HG02759 (cell line): ENCODE results near the gene PIANP.
"Not testable (repeated sequence)": the region's sequence is repeated elsewhere in the genome, so short reads cannot be mapped to it uniquely, and the experiment has no call there.

ENCODE experiments used
- ATAC-seq: cut with Tn5 transposase; IDR thresholded peaks from one replicate; pipeline ENCODE4 v1.9.1; 2021; ENCODE audit warnings: mild to moderate bottlenecking, moderate library complexity; ENCODE audit not compliant: unreplicated experiment

PIANP gene

DNA sequence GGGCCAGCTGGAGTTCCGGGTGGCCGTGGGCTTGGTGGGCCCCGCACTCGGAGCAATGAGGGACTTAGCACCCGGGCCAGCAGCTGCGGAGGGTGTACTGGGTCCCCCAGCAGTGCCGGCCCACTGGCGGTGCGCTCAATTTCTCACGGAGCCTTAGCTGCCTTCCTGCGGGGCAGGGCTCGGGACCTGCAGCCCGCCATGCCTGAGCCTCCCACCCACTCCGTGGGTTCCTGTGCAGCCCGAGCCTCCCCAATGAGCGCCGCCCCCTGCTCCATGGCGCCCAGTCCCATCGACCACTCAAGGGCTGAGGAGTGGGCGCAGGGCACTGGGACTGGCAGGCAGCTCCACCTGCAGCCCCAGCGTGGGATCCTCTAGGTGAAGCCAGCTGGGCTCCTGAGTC, 7.7 kb upstream of the PIANP start:
- ATAC-seq, result not testable (repeated sequence)

DNA sequence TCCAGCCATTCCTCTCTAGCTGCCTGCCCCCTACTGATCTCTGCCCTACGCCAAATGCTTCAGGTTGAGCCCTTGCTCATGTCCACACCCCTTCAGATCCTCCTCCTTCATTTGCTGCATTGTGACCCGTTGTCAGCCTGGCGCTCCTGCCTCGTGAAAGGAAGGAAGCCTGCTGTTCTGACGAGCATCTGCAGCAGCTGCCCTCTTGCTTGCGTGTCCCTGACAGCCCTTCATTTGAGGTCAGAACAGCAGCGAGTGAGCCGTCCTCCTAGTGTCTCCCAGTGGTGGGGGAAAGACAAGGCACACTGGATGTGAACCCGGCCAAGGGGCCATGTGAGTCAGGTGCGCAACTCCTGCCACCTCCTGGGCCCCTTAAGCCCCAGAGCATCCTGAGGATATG, 3.0 kb upstream of the PIANP start:
- ATAC-seq, result no peak

DNA sequence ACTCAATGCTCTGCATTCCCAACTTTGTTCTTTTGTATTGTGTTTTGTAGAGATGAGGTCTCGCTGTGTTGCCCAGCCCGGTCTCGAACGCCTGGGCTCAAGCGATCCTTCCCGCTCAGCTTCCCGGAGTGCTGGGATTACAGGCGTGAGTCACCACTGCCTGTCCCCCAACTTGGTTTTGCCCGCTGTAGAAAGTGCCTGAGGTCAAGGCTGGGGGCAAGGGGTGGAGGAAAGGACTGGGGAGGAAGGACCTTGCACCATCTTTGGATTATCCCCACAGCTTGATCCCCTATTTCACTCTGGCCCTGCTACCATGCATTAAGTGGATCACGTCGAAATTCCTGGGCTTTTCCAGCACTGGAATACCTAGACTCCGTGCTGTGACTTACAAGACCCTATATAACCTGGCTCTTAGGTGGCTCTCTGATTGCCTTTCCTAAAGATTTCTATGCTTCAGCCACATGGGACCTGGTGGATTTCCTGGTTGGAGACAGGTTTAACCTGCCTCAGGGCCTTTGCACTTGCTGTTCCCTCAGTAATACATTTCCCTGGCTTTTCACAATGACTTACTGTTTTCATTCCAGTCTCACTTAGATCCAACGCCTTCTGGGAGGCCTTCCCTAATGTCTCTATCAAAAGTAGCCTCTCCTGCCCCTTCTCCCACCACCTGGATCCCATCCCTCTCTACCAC, 608 bp upstream of the PIANP start:
- no peak for ATAC-seq

DNA sequence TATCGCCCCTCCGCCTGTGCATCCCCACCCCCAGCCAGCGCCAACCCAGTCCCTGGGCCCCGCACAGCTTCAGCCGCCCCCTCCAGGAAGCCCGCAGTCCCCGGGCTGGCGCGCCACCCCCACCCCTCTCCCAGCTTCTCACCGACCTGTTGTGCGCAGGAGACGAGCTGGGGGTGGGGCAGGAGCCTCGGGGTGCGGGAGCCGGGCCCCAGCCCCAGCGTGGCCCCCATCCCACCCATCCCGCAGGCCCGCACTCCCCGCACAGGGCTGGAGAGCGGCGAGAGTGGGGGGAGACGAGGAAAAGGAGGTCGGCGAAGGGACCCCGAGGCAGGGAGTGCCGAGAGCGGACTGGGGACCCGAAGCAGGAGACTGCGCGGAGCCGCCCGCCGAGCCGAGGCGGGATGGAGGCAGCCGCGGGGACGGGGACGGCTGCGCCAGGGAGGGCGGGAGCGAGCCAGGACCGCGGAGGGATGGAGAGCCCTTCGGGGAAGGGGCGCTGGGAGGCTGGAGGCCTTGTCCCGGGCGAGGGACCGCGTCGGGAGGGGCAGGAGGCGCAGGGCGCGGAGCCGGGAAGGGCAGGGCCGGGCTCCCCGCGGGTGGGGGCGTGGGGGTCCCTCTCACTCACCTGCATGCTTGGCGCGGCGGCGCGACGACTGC, 498 bp downstream of the PIANP start:
- ATAC-seq, result no peak

DNA sequence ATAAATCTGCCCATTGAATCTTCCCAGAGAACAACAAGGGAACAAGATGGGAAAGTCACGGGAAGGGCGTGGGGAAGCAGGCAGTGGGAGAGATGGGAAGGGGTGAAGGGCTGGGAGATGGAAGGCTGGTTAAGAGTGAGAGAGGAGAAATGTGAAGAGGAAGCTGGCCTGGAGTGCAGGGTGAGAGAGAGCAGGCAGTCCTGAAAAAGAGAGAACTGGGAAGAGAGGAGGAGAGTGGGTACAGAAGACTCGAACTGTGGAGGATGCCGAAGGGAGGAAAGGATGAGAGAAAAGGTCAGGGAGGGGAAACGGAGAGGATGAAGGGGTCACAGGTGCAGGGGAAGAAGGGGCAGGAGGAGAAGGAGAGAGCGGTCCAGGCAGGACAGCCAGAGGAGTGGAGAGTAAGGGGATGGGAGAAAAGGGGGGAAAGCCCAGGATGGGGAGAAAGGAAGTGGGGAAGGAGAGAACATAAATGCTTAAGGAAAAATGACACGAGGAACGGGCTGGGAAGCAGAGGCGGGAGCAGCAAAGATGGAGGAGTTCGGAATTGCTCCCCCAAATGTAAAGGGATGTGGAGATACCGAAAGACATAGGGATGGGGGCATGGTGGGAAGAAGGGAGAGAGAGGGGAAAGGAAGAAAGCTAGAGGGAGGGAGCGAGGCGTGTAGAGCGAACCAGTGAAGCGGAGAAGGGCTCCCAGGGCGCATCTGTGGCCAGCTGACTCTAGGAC, 1.2 kb downstream of the PIANP start:
- no peak for ATAC-seq

DNA sequence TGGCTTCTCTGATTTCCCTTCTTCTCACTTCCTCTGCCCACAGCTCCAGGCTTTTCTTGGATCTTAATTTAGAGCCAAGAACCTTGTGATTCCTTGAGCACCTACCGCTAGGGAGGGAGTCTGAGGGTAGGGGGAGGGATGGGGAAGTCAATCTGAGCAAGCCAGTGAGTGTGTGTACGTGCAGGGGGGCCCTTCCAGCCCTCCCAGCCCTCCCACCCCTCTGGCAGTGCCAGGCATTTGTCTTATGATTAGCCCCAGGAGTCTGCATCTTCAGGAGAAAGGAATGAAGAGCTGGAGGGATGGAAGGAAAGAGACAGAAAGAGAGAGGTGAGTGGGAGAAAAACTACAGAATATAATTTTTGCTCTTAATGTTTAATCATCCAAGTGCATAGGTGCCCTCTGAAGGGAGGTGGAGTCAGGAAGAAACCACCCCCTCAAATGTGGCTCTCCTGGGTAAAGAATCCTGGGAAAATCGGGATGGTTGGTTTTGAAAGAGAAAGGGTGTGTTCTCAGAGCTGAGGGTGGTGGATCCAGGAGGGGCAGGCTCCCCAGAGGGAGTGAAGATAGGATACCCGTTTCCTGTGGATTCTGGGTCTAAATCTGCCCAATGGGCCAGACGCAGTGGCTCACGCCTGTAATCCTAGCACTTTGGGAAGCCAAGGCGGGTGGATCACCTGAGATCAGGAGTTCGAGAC, 2.1 kb downstream of the PIANP start:
- no peak for ATAC-seq

DNA sequence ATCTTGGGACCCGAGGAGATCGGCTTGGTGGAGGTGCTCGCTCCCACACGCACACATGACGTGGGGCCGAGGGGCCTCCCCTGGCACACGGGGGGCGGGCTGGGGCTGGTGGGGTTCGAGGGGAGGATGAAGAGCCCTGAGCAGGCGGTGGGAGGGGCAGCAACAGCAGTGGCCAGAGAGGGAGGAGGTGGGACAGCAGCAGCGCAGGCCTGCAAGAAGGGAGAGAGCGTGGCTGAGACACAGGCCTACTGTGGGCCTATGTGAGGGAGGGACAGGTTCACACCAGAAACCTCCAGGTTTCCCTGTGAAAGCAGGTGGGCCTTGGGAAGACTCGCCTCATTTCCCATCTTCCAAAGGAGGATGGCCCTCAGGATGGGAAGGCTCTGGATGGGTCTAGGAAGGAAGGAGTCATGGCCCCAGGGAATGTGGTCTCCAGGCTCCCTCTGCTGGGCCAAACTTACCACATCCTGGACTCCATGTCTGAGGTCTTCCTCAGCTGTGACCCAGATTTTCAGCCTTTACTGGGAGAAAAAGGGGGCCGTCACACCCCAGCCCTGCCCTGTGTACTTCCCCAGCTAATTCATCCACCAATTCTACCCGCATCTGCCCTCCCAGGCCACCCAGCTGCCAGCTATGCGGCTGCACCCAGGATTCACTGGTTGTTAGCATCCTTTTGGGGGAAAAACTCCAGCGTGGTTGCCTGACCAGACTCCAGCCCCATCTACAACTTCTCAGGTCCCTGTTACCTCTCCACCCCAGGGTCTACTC, 2.8 kb downstream of the PIANP start:
- ATAC-seq, result no peak

DNA sequence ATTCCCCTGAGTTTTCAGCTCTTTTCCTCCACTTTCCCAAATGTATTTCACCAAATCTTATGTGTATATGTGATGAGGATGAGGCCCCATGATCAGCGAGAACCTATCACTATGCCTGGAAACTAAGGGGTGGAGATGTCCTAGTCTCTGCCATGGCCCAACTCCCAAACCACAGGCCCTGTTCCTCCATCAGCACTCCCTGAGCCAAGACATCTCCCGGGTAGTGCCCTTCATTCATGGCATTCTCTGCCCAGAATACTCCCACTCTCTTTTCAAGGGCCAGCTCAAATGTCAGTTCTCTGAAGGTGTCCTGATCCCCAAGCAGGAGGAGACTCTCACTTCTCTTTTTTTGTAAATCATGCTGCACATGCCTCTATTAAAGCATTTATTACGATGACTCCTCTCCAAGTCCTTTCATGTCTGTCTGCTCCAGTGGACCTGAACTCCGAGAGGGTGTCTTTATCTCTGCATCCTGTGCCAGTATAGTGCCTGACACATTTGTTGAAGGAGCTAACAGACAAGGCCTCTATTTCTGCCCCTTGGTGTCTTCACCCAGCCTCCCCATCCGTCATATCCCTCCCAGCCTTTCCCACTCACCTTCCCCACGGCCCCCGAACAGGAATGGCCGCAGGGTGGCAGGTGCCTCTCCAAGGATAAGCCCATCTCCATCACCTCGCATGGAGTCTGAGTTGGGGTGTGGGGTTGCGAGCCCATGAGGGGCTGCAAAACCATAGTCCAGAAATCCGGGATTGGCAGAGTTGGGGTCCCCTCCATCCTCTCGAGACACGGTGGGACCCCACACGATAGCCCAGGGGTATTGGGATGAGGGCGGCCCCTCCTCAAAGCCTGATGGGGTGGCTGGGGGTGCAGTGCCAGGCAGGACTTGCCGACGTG, 3.7 kb downstream of the PIANP start:
- no peak for ATAC-seq

DNA sequence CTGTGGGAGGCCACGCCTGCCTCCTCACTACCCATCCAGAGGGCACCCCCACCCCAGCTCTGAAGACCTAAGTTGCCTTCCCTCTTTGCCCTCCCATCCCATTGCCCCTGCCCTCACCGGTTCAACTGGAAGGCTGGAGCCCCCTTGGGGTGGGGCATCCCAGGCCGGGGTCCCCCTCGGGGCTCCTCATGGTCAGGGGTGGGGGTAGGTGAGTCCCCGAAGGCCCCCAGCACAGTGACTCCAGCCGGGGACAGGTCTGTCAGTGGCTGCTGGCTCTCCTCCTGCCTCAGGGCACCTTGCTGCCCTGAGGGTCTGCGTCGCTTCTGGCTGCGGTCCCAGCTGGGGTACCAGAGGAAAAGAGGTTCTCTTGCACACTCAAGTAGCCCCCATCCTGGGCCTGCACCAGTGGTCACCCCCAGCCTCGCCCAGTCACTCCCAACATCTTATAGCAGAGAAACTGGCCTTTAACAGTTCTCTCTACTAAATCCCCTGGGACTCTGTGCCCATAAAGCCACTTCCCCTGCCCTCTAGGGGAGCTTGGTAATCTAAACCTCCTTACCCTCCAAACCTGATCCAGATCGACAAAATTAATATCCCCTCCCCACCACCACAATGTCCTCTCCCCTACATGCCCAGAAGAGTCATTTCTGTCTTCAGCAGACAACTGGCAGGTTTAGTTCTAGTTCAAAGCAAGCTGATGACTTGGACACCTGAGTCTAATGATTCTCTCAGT, 5.1 kb downstream of the PIANP start:
- ATAC-seq, result no peak

DNA sequence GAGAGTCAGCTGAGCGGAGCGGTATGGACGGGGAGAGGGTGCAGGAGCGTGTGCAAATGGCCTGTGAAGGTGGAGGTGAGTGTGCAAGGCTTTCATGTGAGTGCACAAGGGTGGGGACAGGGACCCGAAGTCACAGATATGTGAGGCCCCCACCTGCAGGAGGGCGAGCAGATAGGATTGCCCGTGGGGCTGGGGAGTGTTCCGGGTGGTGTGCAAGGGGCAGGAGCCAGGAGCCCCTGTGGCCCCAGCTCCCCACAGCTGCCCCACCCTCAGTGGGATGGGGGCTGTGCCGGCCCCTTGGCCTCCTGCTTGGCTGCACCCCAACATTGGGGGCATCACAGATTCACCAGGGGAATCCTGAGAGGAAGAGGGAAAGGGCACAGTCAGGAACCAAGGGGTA, 5.9 kb downstream of the PIANP start:
- no peak for ATAC-seq

DNA sequence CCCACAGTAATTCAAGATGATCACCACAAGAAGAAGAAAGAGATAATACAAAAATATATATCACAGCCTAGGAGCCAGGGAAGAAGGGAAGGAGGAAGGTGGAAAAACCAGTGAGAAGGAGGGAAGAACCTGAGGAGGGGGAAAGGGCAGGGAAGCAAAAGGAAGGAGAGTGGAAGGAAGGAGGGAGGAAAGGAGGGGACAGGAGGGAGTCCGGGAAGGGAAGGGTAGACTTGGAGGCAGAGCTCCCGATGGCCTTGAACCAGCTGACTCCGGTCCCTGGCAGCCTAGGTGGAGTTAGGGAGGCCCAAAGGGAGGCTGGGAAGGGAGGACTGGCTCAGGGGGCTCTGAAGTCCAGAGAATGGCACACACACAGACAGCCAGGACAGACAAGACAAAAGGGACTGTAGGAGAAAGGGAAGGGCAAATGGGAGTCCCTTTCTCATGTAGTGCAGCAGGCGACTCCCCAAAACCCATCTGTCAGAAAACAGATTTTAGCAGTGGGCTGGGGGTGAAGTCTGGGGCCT, 6.7 kb downstream of the PIANP start:
- ATAC-seq, result no peak

DNA sequence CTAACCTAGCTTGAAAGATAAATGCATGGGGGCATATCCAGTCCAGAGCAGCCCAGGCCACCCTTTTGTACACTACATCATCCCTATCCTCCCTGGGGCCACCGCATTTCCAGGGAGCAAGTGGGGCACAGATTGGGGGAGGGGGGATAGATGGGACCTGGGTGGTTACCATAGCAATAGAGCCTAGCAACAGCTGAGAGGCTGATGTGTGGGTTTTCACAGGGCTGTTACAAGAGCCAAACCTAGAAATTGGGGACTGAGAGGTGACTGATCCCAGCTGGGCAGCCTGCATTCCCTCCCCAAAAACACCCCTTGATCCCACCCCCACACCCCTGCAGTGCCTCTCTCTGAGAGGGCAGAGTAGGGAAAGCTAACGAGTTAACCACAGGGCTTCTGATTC, 7.7 kb downstream of the PIANP start:
- ATAC-seq, result no peak

DNA sequence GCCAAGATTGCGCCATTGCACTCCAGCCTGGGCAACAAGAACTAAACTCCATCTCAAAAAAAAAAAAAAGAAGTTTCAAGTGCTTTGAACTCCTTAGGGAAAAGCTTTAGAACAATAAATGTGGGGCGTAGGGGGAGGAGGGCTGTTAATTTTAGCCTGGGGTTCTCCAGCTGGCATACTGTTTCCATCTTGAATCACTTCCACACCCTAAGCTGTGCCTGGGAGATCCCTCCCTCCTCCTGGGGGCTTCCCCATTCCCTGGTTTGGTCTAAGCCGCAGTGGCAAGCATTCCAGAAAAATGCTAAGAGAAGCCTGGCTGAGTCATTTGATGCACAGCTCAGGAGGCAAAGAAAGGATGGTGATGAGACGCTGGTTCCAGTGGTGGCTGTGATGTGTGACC, 9.1 kb downstream of the PIANP start:
- ATAC-seq, result no peak

DNA sequence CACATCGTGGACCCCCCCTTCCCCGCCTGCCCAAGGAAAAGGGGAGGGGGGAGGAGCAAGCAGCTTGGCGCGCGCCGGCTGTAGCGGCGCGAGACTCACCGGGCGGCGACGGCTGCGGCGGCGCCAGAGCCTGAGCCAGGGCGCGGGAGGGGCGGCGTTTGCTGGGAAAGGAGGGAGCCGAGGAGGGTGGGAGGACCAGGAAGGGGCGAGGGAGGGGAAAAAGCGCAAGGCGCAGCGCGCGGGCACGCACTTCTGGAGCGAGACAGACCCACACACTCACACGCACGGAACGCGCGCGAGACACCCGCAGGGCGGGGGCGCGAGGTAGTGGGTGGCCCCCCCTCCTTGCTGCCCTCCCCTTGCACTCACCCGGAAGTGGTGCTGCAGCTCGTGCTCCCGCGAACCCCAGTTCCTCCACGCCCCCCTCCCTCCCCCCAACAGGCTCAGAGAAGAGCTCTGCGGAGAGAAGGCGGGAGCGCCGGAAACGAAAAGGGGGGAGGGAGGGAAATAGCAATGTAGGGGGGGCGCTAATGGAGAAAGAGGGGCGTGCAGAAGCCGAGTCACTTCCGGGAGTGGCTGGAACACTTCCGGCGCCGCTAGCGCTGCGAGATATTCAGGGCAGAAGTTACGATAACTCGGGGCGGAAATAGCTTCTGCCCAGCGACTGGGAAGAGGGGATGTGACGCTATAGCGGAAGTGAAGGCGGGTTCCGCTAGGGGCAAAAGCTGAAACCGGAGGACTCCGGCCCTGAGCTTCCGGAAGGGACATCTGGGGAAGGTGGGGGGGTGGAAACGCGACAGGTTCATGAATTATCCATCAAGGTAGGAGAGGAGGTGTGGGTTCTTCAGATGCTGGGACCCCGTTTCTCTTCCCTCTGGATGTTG, 11.4 kb downstream of the PIANP start, which contains the start of gene ZNF384:
Gene ZNF384, minus strand, starts transcription at position 377 of the 884 bp plus-strand sequence. CDS start 9,855 bp downstream, outside the sequence.
- peak; percentile 85 for ATAC-seq

DNA sequence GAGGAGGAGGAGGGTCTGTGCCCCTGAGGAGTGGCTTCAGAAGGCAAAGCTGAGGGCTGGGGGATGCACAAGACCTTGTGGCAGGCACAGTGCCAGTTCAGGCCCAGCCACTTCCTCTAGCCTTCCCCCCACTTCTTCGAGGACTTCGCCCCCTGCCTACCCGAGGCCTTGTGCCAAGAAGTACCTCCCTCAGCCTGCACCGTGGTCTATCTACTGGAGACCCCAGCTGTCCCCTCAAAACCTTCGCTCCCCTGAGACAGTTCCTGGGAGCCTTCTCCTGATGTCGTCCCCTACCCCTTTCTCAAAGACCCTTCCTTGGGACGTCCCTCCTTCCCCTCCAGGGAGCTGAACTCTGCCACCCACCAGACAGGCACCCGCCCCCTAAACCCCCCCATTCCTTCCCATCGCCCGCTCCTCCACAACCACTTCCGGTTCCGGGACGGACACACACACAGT, 12.0 kb downstream of the PIANP start:
- peak; percentile 4 for ATAC-seq

DNA sequence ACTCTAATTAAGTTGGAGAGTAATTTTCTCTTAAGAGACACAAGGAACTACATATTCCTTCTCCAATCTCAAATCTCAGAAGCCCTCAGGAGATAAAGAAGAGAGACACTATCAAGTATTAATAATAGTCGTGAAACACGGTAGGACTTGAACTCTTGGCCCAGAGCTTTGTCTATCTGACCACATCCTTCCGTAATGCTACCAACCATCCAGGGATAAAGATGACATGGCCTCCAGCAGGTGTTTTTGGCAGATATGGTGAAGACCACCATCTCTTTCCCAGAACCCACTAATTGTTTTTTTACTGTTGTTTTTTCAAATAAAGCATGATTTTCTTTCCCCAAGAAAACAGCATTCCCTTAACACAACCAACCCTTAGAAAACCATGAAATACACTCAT, 14.8 kb downstream of the PIANP start:
- ATAC-seq, result no peak

DNA sequence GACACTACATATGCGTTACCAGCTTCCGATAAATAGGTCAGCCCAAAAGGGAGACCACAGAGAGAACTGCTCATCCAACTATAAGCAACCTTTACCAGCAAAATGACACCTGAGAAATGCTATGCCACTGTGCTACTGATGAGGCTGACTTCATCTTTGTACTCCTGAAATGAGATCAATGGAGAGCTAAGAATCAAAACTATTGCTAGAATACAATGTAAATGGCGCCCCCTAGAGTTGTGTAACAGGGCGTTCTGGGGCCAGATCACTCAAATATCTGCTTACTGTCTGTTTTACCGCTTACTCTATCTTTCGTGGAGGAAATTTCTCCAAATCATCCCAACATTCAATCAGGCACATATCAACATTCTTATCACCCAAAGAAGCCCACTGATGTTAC, 16.0 kb downstream of the PIANP start:
- no peak for ATAC-seq

DNA sequence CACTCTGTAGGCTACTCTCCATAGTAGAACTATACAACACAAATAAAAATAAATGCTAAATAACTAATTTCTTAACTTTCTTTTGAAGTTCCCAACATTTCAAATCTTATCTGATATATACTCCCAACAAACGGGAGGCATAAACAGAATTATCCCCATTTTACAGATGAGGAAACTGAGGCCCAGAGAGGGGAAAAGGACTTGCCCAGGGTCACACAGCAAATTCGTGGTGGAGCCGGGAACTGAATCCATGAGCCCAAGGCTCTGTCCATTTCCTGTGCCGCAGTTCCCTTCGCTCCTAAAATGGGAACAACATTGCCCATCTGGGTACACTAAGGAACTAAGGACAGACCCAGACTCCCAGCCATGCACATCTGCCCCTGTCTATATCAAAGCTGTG, 23.7 kb downstream of the PIANP start:
- ATAC-seq, result no peak
